Trophoblast cell (in vitro differentiated cells and primary cell): ENCODE results near the gene VANGL1.

Source experiments
- DNase-seq, 2 donors: peaks; one replicate each; pipeline ENCODE4 v3.0.0-alpha.2; 2016
- H2AFZ ChIP-seq: 2 replicates; pipeline ENCODE4 v1.6.1; 2013; ENCODE audit warnings: low read length, moderate library complexity, mild to moderate bottlenecking; ENCODE audit not compliant: insufficient read depth, poor library complexity
- H2AK5ac ChIP-seq: 2 replicates; pipeline ENCODE4 v1.6.1; 2013; ENCODE audit warnings: mild to moderate bottlenecking, low read length
- H2BK120ac ChIP-seq: 2 replicates; pipeline ENCODE4 v1.6.1; 2013; ENCODE audit warnings: low read length, mild to moderate bottlenecking, moderate library complexity; ENCODE audit not compliant: insufficient read depth, poor library complexity
- H2BK12ac ChIP-seq: 2 replicates; pipeline ENCODE4 v1.6.1; 2013; ENCODE audit warnings: mild to moderate bottlenecking, low read length, moderate library complexity
- H2BK5ac ChIP-seq: 2 replicates; pipeline ENCODE4 v1.6.1; 2013; ENCODE audit warnings: low read length, low read depth, moderate library complexity, mild to moderate bottlenecking; ENCODE audit not compliant: poor library complexity
- H3K14ac ChIP-seq: 2 replicates; pipeline ENCODE4 v1.6.1; 2013; ENCODE audit warnings: mild to moderate bottlenecking, low read length
- H3K18ac ChIP-seq: 2 replicates; pipeline ENCODE4 v1.6.1; 2013; ENCODE audit warnings: mild to moderate bottlenecking, low read length
- H3K23ac ChIP-seq: 2 replicates; pipeline ENCODE4 v1.6.1; 2013; ENCODE audit warnings: low read length
- H3K27ac ChIP-seq: 2 replicates; pipeline ENCODE4 v1.5.1; 2013; ENCODE audit warnings: low read depth, mild to moderate bottlenecking, inconsistent platforms, low read length, moderate library complexity
- H3K27me3 ChIP-seq: 2 replicates; pipeline ENCODE4 v1.6.1; 2013; ENCODE audit warnings: inconsistent platforms, mild to moderate bottlenecking, low read length, moderate library complexity; ENCODE audit not compliant: insufficient read depth
- H3K36me3 ChIP-seq, 2 experiments: 1 replicate in 1 of 2; 2 replicates in 1 of 2; pipeline ENCODE4 v1.6.1; 2013; ENCODE audit warnings: low read length in 2 of 2, mild to moderate bottlenecking in 2 of 2, moderate library complexity in 1 of 2; ENCODE audit not compliant: insufficient read depth in 2 of 2, control insufficient read depth in 1 of 2
- H3K4ac ChIP-seq: 2 replicates; pipeline ENCODE4 v1.6.1; 2013; ENCODE audit warnings: low read depth, mild to moderate bottlenecking, low read length, moderate library complexity
- H3K4me1 ChIP-seq, 2 experiments: 1 replicate in 1 of 2; 2 replicates in 1 of 2; pipeline ENCODE4 v1.6.1; 2013; ENCODE audit warnings: low read length in 2 of 2, mild to moderate bottlenecking in 2 of 2, moderate library complexity in 1 of 2; ENCODE audit not compliant: insufficient read depth in 2 of 2, control insufficient read depth in 1 of 2
- H3K4me2 ChIP-seq: 2 replicates; pipeline ENCODE4 v1.6.1; 2013; ENCODE audit warnings: inconsistent platforms, mild to moderate bottlenecking, low read length, moderate library complexity
- H3K4me3 ChIP-seq: 2 replicates; pipeline ENCODE4 v1.5.1; 2013; ENCODE audit warnings: mild to moderate bottlenecking, low read depth, low read length, inconsistent platforms
- H3K79me1 ChIP-seq: one replicate; pipeline ENCODE4 v1.6.1; 2013; ENCODE audit warnings: low read length
- H3K79me2 ChIP-seq: 2 replicates; pipeline ENCODE4 v1.6.1; 2013; ENCODE audit warnings: low read length, mild to moderate bottlenecking; ENCODE audit not compliant: control insufficient read depth, insufficient read depth, poor library complexity
- H3K9ac ChIP-seq: 2 replicates; pipeline ENCODE4 v1.6.1; 2013; ENCODE audit warnings: mild to moderate bottlenecking, low read length
- H3K9me3 ChIP-seq: 2 replicates; pipeline ENCODE4 v1.6.1; 2013; ENCODE audit warnings: low read depth, mild to moderate bottlenecking, control low read depth, inconsistent platforms, low read length; ENCODE audit not compliant: insufficient read depth
- H4K12ac ChIP-seq: 2 replicates; pipeline ENCODE4 v1.6.1; 2013; ENCODE audit warnings: low read depth, mild to moderate bottlenecking, low read length, moderate library complexity
- H4K8ac ChIP-seq: 2 replicates; pipeline ENCODE4 v1.6.1; 2013; ENCODE audit warnings: low read depth, mild to moderate bottlenecking, low read length, moderate library complexity
- H4K91ac ChIP-seq: one replicate; pipeline ENCODE4 v1.6.1; 2013; ENCODE audit warnings: low read depth, mild to moderate bottlenecking, low read length, moderate library complexity
- WGBS: extraction: QIAGEN DNeasy Blood & Tissue Kit; methylation state at CpG from one replicate; pipeline ENCODE4 v1.1.7; 2013; ENCODE audit warnings: missing lambda C conversion rate; ENCODE audit not compliant: insufficient read length, insufficient coverage; ENCODE audit errors: extremely low coverage; 5-methylcytosine and 5-hydroxymethylcytosine counted together

The VANGL1 gene

DNA sequence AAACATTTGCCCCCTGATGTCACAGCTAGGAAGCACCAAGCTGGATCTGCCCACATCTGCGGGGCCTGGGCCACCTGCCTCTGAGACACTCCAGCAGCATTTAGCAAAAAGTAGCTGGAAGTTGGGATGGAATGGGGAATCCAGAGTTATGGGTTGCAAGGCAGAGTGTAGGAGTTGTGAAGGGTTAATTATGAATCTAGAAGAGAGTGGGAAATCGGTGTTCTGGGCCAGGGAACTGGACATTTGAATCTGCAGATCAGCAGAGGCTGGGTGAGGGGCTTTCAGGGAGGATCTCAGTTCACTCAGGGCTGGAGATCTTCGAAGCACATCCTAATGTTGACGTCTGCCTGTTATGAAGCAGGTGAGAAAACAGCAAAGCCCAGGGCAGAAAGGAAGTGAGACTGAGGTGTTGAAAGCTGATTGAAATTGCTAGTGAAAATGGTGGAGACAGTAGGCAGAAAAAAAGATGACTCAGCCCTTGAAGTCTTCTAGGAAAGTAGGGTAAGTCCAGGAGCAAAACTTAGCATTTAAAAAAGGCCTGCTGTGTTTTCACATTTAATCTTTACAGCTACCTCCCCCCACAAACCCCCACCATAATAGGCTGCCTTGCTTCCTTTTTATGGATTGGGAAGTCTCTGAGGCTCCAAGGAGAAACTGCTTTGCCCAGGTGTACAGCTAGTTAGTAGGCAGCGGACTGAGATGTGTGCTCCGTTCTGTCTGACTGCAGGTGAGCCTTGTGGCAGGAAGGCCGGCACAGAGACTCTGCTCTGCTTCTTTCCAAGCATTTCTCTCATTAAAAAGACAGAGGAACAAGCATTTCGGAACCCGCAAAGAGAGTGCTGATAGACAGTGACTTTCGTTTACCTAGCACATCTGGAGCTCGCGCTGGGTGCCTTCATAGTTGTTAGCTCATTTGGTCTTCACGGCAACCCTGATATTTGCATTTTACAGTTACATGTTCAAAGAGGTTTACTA, 7.2 kb downstream of the VANGL1 start:
- no peak overlapping the region for H3K4ac ChIP-seq
- H3K18ac ChIP-seq, result no peak overlapping the region
- no peak overlapping the region for H4K12ac ChIP-seq
- H2BK5ac ChIP-seq, result peak overlapping the region; percentile 12
- no peak overlapping the region for H3K4me3 ChIP-seq
- no peak overlapping the region for H2BK120ac ChIP-seq
- no CpG with 5 or more reads among the region's 13 CpGs for WGBS
- no peak for DNase-seq
- H3K27ac ChIP-seq, result peak overlapping the region; percentile 9
- no peak overlapping the region for H3K14ac ChIP-seq
- no peak overlapping the region for H3K9ac ChIP-seq
- no peak overlapping the region for H3K23ac ChIP-seq
- H4K8ac ChIP-seq, result no peak overlapping the region
- H2AK5ac ChIP-seq, result no peak overlapping the region
- peaks cover 3% of the 10 kb centered on the region for H3K79me1 ChIP-seq
- H3K27me3 ChIP-seq, result no peaks in the 10 kb centered on the region
- peak overlapping the region; percentile 33 for H2BK12ac ChIP-seq
- peaks cover 0 to 8% of the 10 kb centered on the region in 2 experiments for H3K36me3 ChIP-seq
- H4K91ac ChIP-seq, result no peak overlapping the region
- H3K9me3 ChIP-seq, result no peaks in the 10 kb centered on the region
- H3K4me2 ChIP-seq, result no peak overlapping the region
- H3K4me1 ChIP-seq, result peaks cover 15 to 31% of the 10 kb centered on the region in 2 experiments
- H2AFZ ChIP-seq, result no peak overlapping the region
- H3K79me2 ChIP-seq, result peaks cover 2% of the 10 kb centered on the region

- H3K9ac ChIP-seq, result no peak overlapping the region
- no peak overlapping the region for H3K4me3 ChIP-seq
- H3K18ac ChIP-seq, result peak overlapping the region; percentile 12
- peaks cover 20 to 38% of the 10 kb centered on the region in 2 experiments for H3K4me1 ChIP-seq
- H4K12ac ChIP-seq, result no peak overlapping the region
- H3K23ac ChIP-seq, result no peak overlapping the region
- H2BK5ac ChIP-seq, result peak overlapping the region; percentile 27
- no peak overlapping the region for H3K4ac ChIP-seq
- H3K79me1 ChIP-seq, result peaks cover 6% of the 10 kb centered on the region
- peaks cover 0 to 9% of the 10 kb centered on the region in 2 experiments for H3K36me3 ChIP-seq
- H3K9me3 ChIP-seq, result no peaks in the 10 kb centered on the region
- H4K91ac ChIP-seq, result no peak overlapping the region
- no peak overlapping the region for H2AK5ac ChIP-seq
- WGBS, result no CpG with 5 or more reads among the region's 3 CpGs
- no peak for DNase-seq
- H3K27me3 ChIP-seq, result no peaks in the 10 kb centered on the region
- no peak overlapping the region for H4K8ac ChIP-seq
- no peak overlapping the region for H3K4me2 ChIP-seq
- H3K79me2 ChIP-seq, result peaks cover 2% of the 10 kb centered on the region
- peak overlapping the region; percentile 14 for H2BK12ac ChIP-seq
- H2BK120ac ChIP-seq, result peak overlapping the region; percentile 18
- H2AFZ ChIP-seq, result no peak overlapping the region
- peak overlapping the region; percentile 9 for H3K27ac ChIP-seq
- H3K14ac ChIP-seq, result peak overlapping the region; percentile 30
Measured at GRCh38 chr1:115649964-115650363, 8.2 kb downstream of the VANGL1 start.

GRCh38 chr1:115650961-115651360, 9.2 kb downstream of the VANGL1 start:
- Histone ChIP-seq H3K79me1 (peaks cover 11% of the 10 kb centered on the region), H3K14ac (no peak overlapping the region), H3K27me3 (no peaks in the 10 kb centered on the region), H2AK5ac (no peak overlapping the region), H3K4me1 (peaks cover 29 to 47% of the 10 kb centered on the region in 2 experiments), H3K4me3 (no peak overlapping the region), H4K8ac (no peak overlapping the region), H2BK5ac (no peak overlapping the region), H3K9ac (no peak overlapping the region), H3K4me2 (no peak overlapping the region), H3K4ac (peak overlapping the region; percentile 29), H3K79me2 (peaks cover 2% of the 10 kb centered on the region), H2BK12ac (no peak overlapping the region), H3K23ac (no peak overlapping the region), H3K27ac (no peak overlapping the region), H4K91ac (no peak overlapping the region), H3K9me3 (no peaks in the 10 kb centered on the region), H3K18ac (no peak overlapping the region), H2AFZ (no peak overlapping the region), H2BK120ac (no peak overlapping the region), H3K36me3 (peaks cover 0 to 9% of the 10 kb centered on the region in 2 experiments), H4K12ac (no peak overlapping the region)
- WGBS, result no CpG with 5 or more reads among the region's 3 CpGs
- no peak for DNase-seq

GRCh38 chr1:115651391-115651790, 9.6 kb downstream of the VANGL1 start:
- Histone ChIP-seq H2BK120ac (no peak overlapping the region), H3K4me1 (peaks cover 32 to 48% of the 10 kb centered on the region in 2 experiments), H3K4me3 (no peak overlapping the region), H3K4ac (no peak overlapping the region), H3K79me2 (peaks cover 2% of the 10 kb centered on the region), H3K23ac (no peak overlapping the region), H3K27ac (no peak overlapping the region), H4K12ac (no peak overlapping the region), H3K18ac (no peak overlapping the region), H2AFZ (no peak overlapping the region), H3K36me3 (peaks cover 0 to 9% of the 10 kb centered on the region in 2 experiments), H2AK5ac (no peak overlapping the region), H2BK5ac (no peak overlapping the region), H3K27me3 (no peaks in the 10 kb centered on the region), H4K8ac (no peak overlapping the region), H3K9me3 (no peaks in the 10 kb centered on the region), H2BK12ac (no peak overlapping the region), H3K4me2 (no peak overlapping the region), H3K9ac (no peak overlapping the region), H3K14ac (no peak overlapping the region), H3K79me1 (peaks cover 11% of the 10 kb centered on the region), H4K91ac (no peak overlapping the region)
- no peak for DNase-seq
- no CpG with 5 or more reads among the region's 8 CpGs for WGBS
